GM21825 (cell line): ENCODE data around the gene SLC35G3.
"Not testable (repeated sequence)": the region's sequence is repeated elsewhere in the genome, so short reads cannot be mapped to it uniquely, and the experiment has no call there.

Source experiments
- ATAC-seq: cut with Tn5 transposase; IDR thresholded peaks from one replicate; pipeline ENCODE4 v1.9.1; 2021; ENCODE audit warnings: mild to moderate bottlenecking, moderate library complexity; ENCODE audit not compliant: unreplicated experiment

The SLC35G3 gene

GRCh38 chr17:35167046-35167445 is 27.1 kb downstream of the SLC35G3 start:
- ATAC-seq: no peak

- no peak for ATAC-seq
Measured at GRCh38 chr17:35166526-35166925, 27.7 kb downstream of the SLC35G3 start.

- ATAC-seq: no peak
Measured at GRCh38 chr17:35164716-35165115, 29.5 kb downstream of the SLC35G3 start.

- no peak for ATAC-seq
Measured at GRCh38 chr17:35163886-35164285, 30.3 kb downstream of the SLC35G3 start.

GRCh38 chr17:35162755-35163154 is 31.4 kb downstream of the SLC35G3 start:
- no peak for ATAC-seq

GRCh38 chr17:35161281-35161761 is 32.9 kb downstream of the SLC35G3 start:
- ATAC-seq: no peak

GRCh38 chr17:35160354-35161201 is 33.6 kb downstream of the SLC35G3 start:
- ATAC-seq: no peak

GRCh38 chr17:35159940-35160339 is 34.3 kb downstream of the SLC35G3 start:
- ATAC-seq: no peak

GRCh38 chr17:35155246-35155645 is 38.9 kb downstream of the SLC35G3 start:
- ATAC-seq: no peak

GRCh38 chr17:35154196-35155165 is 39.7 kb downstream of the SLC35G3 start:
- ATAC-seq: no peak

GRCh38 chr17:35152421-35153140 is 41.6 kb downstream of the SLC35G3 start:
- no peak for ATAC-seq

GRCh38 chr17:35151080-35151479 is 43.1 kb downstream of the SLC35G3 start:
- not testable (repeated sequence) for ATAC-seq

- no peak for ATAC-seq
Measured at GRCh38 chr17:35149941-35150340, 44.3 kb downstream of the SLC35G3 start.

- ATAC-seq: no peak
Measured at GRCh38 chr17:35148144-35148543, 46.0 kb downstream of the SLC35G3 start.

GRCh38 chr17:35147375-35147905 is 46.8 kb downstream of the SLC35G3 start, which contains the start of gene UNC45B:
Gene UNC45B (plus strand): TSS chr17:35147817. CDS start chr17:35148264, 447 bp downstream.
- ATAC-seq: no peak

- ATAC-seq: no peak
Measured at GRCh38 chr17:35146214-35146833, 47.9 kb downstream of the SLC35G3 start.

GRCh38 chr17:35144840-35145239 is 49.4 kb downstream of the SLC35G3 start:
- no peak for ATAC-seq
